Smooth muscle cell (in vitro differentiated cells): ENCODE measurements around the gene RNF115. TPM values are rescaled to one million over a fixed set of nuclear protein-coding genes. Genes with fewer than 3 reads are reported as not detected.

Experiments used
- DNase-seq: peaks from one replicate; lab custom pipeline; 2025; ENCODE audit not compliant: unreplicated experiment; lab: John Stamatoyannopoulos, UW
- H2AFZ ChIP-seq: fragments of 200-600 bp; sonication (generic); 2 replicates; pipeline ENCODE4 v1.6.0; 2016; ENCODE audit warnings: antibody characterized with exemption, low read depth, mild to moderate bottlenecking
- H3F3A ChIP-seq: fragments of 200-600 bp; sonication (generic); 2 replicates; pipeline ENCODE4 v1.6.0; 2017; ENCODE audit warnings: antibody characterized with exemption, low read depth
- H3K27ac ChIP-seq: fragments of 200-600 bp; sonication (generic); 2 replicates; pipeline ENCODE4 v1.5.1; 2016; ENCODE audit warnings: low read depth, mild to moderate bottlenecking
- H3K27me3 ChIP-seq: fragments of 200-600 bp; sonication (generic); 2 replicates; pipeline ENCODE4 v1.6.1; 2016; ENCODE audit warnings: low read depth, mild to moderate bottlenecking
- H3K36me3 ChIP-seq: fragments of 200-600 bp; sonication (generic); 2 replicates; pipeline ENCODE4 v1.5.1; 2016; ENCODE audit warnings: low read depth
- H3K4me1 ChIP-seq: fragments of 200-600 bp; sonication (generic); 2 replicates; pipeline ENCODE4 v1.5.1; 2016; ENCODE audit warnings: low read depth
- H3K4me2 ChIP-seq: fragments of 200-600 bp; sonication (generic); 2 replicates; pipeline ENCODE4 v1.6.0; 2016; ENCODE audit warnings: mild to moderate bottlenecking
- H3K4me3 ChIP-seq: fragments of 200-600 bp; sonication (generic); 2 replicates; pipeline ENCODE4 v1.5.1; 2016; ENCODE audit warnings: mild to moderate bottlenecking
- H3K79me2 ChIP-seq: fragments of 200-600 bp; sonication (generic); 2 replicates; pipeline ENCODE4 v1.6.0; 2016; ENCODE audit warnings: low read depth, mild to moderate bottlenecking
- H3K9ac ChIP-seq: fragments of 200-600 bp; sonication (generic); 2 replicates; pipeline ENCODE4 v1.6.0; 2016; ENCODE audit warnings: low read depth
- H3K9me3 ChIP-seq: fragments of 200-600 bp; sonication (generic); replicated peaks from 2 replicates; pipeline ENCODE4 v1.5.1; 2016; ENCODE audit warnings: low read depth
- H4K20me1 ChIP-seq: fragments of 200-600 bp; sonication (generic); 2 replicates; pipeline ENCODE4 v1.6.0; 2016; ENCODE audit warnings: low read depth
- WGBS: methylation state at CpG from one replicate; pipeline ENCODE4 v1.1.7; 2016; ENCODE audit warnings: low lambda C conversion rate; 5-methylcytosine and 5-hydroxymethylcytosine counted together
- microRNA-seq: library from miRNA; unstranded; fragments of <30 nt; microRNA quantifications from one replicate; pipeline ENCODE4, GENCODE V29; 2016; ENCODE audit warnings: borderline number of aligned reads
- polyA plus RNA-seq: library from polyadenylated mRNA; unstranded; fragments of >200 nt; fragmentation: Nextera tagmentation; extraction: Ambion mirVana; gene quantifications from 2 replicates; pipeline ENCODE4 v1.2.1, GENCODE V29; 2016
- small RNA-seq: library from RNA; depleted of rRNA; stranded (forward); fragments of <200 nt; gene quantifications from one replicate; pipeline ENCODE3, GENCODE V24; 2014
- total RNA-seq: library from RNA; depleted of rRNA; stranded (reverse); fragments of >200 nt; gene quantifications from 2 replicates; pipeline ENCODE4 v1.2.3, GENCODE V29; 2014
- TF ChIP-seq, protein P1 (sequence below): fragments of 200-600 bp; sonication (generic); IDR thresholded peaks from 2 replicates; pipeline ENCODE4 v1.5.1; 2017; ENCODE audit warnings: borderline replicate concordance, mild to moderate bottlenecking, antibody characterized with exemption; ENCODE audit not compliant: insufficient read depth, poor library complexity, severe bottlenecking

RNF115 gene
- total and polyA plus RNA-seq, 2 experiments from 2014 or later = 4.2 to 9.2 TPM

DNA sequence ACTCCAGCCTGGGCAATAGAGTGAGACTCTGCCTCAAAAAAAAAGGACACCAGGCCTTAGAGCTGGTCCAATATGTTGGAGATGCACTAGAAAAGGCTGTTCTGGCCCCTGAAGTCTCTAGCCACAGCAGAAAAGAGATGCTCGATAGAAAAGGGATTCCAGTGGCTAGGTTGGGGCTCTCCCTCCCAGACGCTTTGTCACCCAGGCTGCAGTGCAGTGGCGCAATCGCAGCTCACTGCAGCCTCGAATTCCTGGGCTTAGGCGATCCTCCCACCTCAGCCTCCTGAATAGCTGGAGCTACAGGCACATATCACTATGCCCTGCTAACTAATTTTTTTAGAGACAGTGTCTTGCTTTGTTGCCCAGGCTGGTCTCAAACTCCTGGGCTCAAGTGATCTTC lies 135.0 kb downstream of the RNF115 start:
- Histone ChIP-seq H3K4me3 (no peak overlapping the region), H3K9me3 (no peaks in the 10 kb centered on the region), H2AFZ (no peak overlapping the region), H3F3A (no peaks in the 10 kb centered on the region), H3K36me3 (no peaks in the 10 kb centered on the region), H3K9ac (no peak overlapping the region), H3K4me2 (no peak overlapping the region), H4K20me1 (no peaks in the 10 kb centered on the region), H3K4me1 (no peaks in the 10 kb centered on the region), H3K79me2 (no peaks in the 10 kb centered on the region), H3K27me3 (no peaks in the 10 kb centered on the region), H3K27ac (no peak overlapping the region)
- WGBS = 97% methylated on average over 6 of the region's 6 CpGs
- TF ChIP-seq, protein P1, sequence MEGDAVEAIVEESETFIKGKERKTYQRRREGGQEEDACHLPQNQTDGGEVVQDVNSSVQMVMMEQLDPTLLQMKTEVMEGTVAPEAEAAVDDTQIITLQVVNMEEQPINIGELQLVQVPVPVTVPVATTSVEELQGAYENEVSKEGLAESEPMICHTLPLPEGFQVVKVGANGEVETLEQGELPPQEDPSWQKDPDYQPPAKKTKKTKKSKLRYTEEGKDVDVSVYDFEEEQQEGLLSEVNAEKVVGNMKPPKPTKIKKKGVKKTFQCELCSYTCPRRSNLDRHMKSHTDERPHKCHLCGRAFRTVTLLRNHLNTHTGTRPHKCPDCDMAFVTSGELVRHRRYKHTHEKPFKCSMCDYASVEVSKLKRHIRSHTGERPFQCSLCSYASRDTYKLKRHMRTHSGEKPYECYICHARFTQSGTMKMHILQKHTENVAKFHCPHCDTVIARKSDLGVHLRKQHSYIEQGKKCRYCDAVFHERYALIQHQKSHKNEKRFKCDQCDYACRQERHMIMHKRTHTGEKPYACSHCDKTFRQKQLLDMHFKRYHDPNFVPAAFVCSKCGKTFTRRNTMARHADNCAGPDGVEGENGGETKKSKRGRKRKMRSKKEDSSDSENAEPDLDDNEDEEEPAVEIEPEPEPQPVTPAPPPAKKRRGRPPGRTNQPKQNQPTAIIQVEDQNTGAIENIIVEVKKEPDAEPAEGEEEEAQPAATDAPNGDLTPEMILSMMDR = no peak
- DNase-seq = no peak

Small RNA genes lying within 50 kb of the gene (microRNA-seq; reads per million reads assigned to microRNA genes)
- not detected for gene MIR6736

Small RNA genes lying within 50 kb of the gene (small RNA-seq; reads per million reads assigned to genes)
- gene MIR6736 = not detected

Other genes starting within 250 kb of the RNF115 start
- 30.0 and 41.0 TPM in 2 replicates for gene GPR89A, start 216.1 kb downstream of the RNF115 start, total RNA-seq
- 18.4 and 27.9 TPM in 2 replicates for gene GPR89A, start 216.1 kb downstream of the RNF115 start, polyA plus RNA-seq
- gene PDZK1, start 116.7 kb downstream of the RNF115 start, total RNA-seq = 1.5 TPM in 1 of 2 replicates, not detected in the other
- gene PDZK1, start 116.7 kb downstream of the RNF115 start, polyA plus RNA-seq = 0.45 and 1.1 TPM in 2 replicates
- 0.04 TPM in 1 of 2 replicates, not detected in the other for gene CD160, start 104.6 kb downstream of the RNF115 start, total RNA-seq
- gene CD160, start 104.6 kb downstream of the RNF115 start, polyA plus RNA-seq = 0.40 TPM in 1 of 2 replicates, not detected in the other
- 22.6 and 31.6 TPM in 2 replicates for gene POLR3C, start 105 bp upstream of the RNF115 start, total RNA-seq
- gene POLR3C, start 105 bp upstream of the RNF115 start, polyA plus RNA-seq = 30.2 and 31.7 TPM in 2 replicates
- 1.1 and 2.5 TPM in 2 replicates for gene NUDT17, start 21.5 kb upstream of the RNF115 start, total RNA-seq
- 6.8 and 7.9 TPM in 2 replicates for gene NUDT17, start 21.5 kb upstream of the RNF115 start, polyA plus RNA-seq
- 39.2 and 42.7 TPM in 2 replicates for gene PIAS3, start 35.0 kb upstream of the RNF115 start, total RNA-seq
- 57.6 and 62.0 TPM in 2 replicates for gene PIAS3, start 35.0 kb upstream of the RNF115 start, polyA plus RNA-seq
- 1.1 and 1.8 TPM in 2 replicates for gene ANKRD35, start 61.8 kb upstream of the RNF115 start, total RNA-seq
- gene ANKRD35, start 61.8 kb upstream of the RNF115 start, polyA plus RNA-seq = 1.5 and 1.7 TPM in 2 replicates
- gene ITGA10, start 86.0 kb upstream of the RNF115 start, total RNA-seq = 0.27 and 0.40 TPM in 2 replicates
- 0.14 and 0.45 TPM in 2 replicates for gene ITGA10, start 86.0 kb upstream of the RNF115 start, polyA plus RNA-seq
- gene PEX11B, start 94.6 kb upstream of the RNF115 start, total RNA-seq = 22.8 and 34.3 TPM in 2 replicates
- 23.6 and 28.5 TPM in 2 replicates for gene PEX11B, start 94.6 kb upstream of the RNF115 start, polyA plus RNA-seq
- 143 and 144 TPM in 2 replicates for gene RBM8A, start 103.4 kb upstream of the RNF115 start, total RNA-seq
- 195 and 211 TPM in 2 replicates for gene RBM8A, start 103.4 kb upstream of the RNF115 start, polyA plus RNA-seq
- 23.2 and 32.7 TPM in 2 replicates for gene LIX1L, start 133.9 kb upstream of the RNF115 start, total RNA-seq
- 26.2 and 31.1 TPM in 2 replicates for gene LIX1L, start 133.9 kb upstream of the RNF115 start, polyA plus RNA-seq
- 0.36 and 0.49 TPM in 2 replicates for gene ANKRD34A, start 140.5 kb upstream of the RNF115 start, total RNA-seq
- gene ANKRD34A, start 140.5 kb upstream of the RNF115 start, polyA plus RNA-seq = 1.3 and 2.4 TPM in 2 replicates
- 17.7 and 22.2 TPM in 2 replicates for gene POLR3GL, start 140.6 kb upstream of the RNF115 start, total RNA-seq
- gene POLR3GL, start 140.6 kb upstream of the RNF115 start, polyA plus RNA-seq = 26.4 and 33.6 TPM in 2 replicates
- gene TXNIP, start 172.5 kb upstream of the RNF115 start, total RNA-seq = 365 and 384 TPM in 2 replicates
- gene TXNIP, start 172.5 kb upstream of the RNF115 start, polyA plus RNA-seq = 197 and 206 TPM in 2 replicates
- not detected in 2 replicates for gene HJV, start 197.6 kb upstream of the RNF115 start, total RNA-seq
- gene HJV, start 197.6 kb upstream of the RNF115 start, polyA plus RNA-seq = not detected in 2 replicates